Measurements from ENCODE around the gene IMPACT. TPM values are rescaled to one million over a fixed set of nuclear protein-coding genes. Genes with fewer than 3 reads are reported as not detected.

IMPACT gene
- total RNA-seq, 2 experiments from 2014 or later: 7.0 to 8.7 TPM

GRCh38 chr18:24398540-24398939, 27.9 kb upstream of the IMPACT start:
- DNase-seq: no peak
- Mint-ChIP-seq H3K4me3 (peak overlapping the region; percentile 74), H3K4me1 (ENCODE audit: low read depth) (peaks cover 14% of the 10 kb centered on the region), H3K36me3 (ENCODE audit: low read depth) (no peaks in the 10 kb centered on the region), H3K27me3 (ENCODE audit: low read depth) (peaks cover 22% of the 10 kb centered on the region), H3K27ac (no peak overlapping the region), H3K9me3 (ENCODE audit: insufficient read depth) (no peaks in the 10 kb centered on the region)
- ATAC-seq: no peak
- ChIA-PET CTCF (interaction anchor here (1.1 kb wide), 1 partner anchor 39 kb away, joined by 3 read pairs; no protein-coding TSS in a partner anchor), POLR2A (no interaction called here)

GRCh38 chr18:24400587-24400986, 25.9 kb upstream of the IMPACT start:
- ATAC-seq (no peak), DNase-seq (no peak)
- Mint-ChIP-seq H3K4me3 (no peak overlapping the region), H3K27me3 (ENCODE audit: low read depth) (peaks cover 25% of the 10 kb centered on the region), H3K36me3 (ENCODE audit: low read depth) (no peaks in the 10 kb centered on the region), H3K4me1 (ENCODE audit: low read depth) (peaks cover 12% of the 10 kb centered on the region), H3K27ac (no peak overlapping the region), H3K9me3 (ENCODE audit: insufficient read depth) (no peaks in the 10 kb centered on the region)
- ChIA-PET CTCF (interaction anchor here (1.0 kb wide), 1 partner anchor 40 kb away, joined by 5 read pairs; no protein-coding TSS in a partner anchor), POLR2A (no interaction called here)

- CTCF ChIA-PET: no interaction called here
- H3K27me3 Mint-ChIP-seq (ENCODE audit: low read depth): peaks cover 25% of the 10 kb centered on the region
- peaks cover 7% of the 10 kb centered on the region for H3K4me1 Mint-ChIP-seq (ENCODE audit: low read depth)
- no peak overlapping the region for H3K27ac Mint-ChIP-seq
- H3K36me3 Mint-ChIP-seq (ENCODE audit: low read depth): no peaks in the 10 kb centered on the region
- POLR2A ChIA-PET: no interaction called here
- no peak overlapping the region for H3K4me3 Mint-ChIP-seq
- H3K9me3 Mint-ChIP-seq (ENCODE audit: insufficient read depth): no peaks in the 10 kb centered on the region
- DNase-seq (no peak), ATAC-seq (no peak)
Measured at GRCh38 chr18:24402209-24402785, 24.2 kb upstream of the IMPACT start.

- POLR2A ChIA-PET: no interaction called here
- H3K9me3 Mint-ChIP-seq (ENCODE audit: insufficient read depth): no peaks in the 10 kb centered on the region
- peaks cover 25% of the 10 kb centered on the region for H3K27me3 Mint-ChIP-seq (ENCODE audit: low read depth)
Measured at GRCh38 chr18:24403076-24403475, 23.4 kb upstream of the IMPACT start.

GRCh38 chr18:24404591-24404990, 21.9 kb upstream of the IMPACT start:
- Mint-ChIP-seq H3K4me3 (no peak overlapping the region), H3K4me1 (ENCODE audit: low read depth) (no peaks in the 10 kb centered on the region), H3K36me3 (ENCODE audit: low read depth) (no peaks in the 10 kb centered on the region), H3K9me3 (ENCODE audit: insufficient read depth) (no peaks in the 10 kb centered on the region), H3K27ac (no peak overlapping the region), H3K27me3 (ENCODE audit: low read depth) (peaks cover 28% of the 10 kb centered on the region)
- ATAC-seq (no peak), DNase-seq (no peak)
- POLR2A ChIA-PET: no interaction called here
- CTCF ChIA-PET: interaction anchor here (1.1 kb wide), 1 partner anchor 45 kb away, joined by 3 read pairs; no protein-coding TSS in a partner anchor

More at GRCh38 chr18:24403076-24403475, 23.4 kb upstream of the IMPACT start:
- Mint-ChIP-seq H3K4me1 (ENCODE audit: low read depth) (peaks cover 5% of the 10 kb centered on the region), H3K4me3 (no peak overlapping the region), H3K36me3 (ENCODE audit: low read depth) (no peaks in the 10 kb centered on the region), H3K27ac (no peak overlapping the region)
- CTCF ChIA-PET: no interaction called here
- no peak for ATAC-seq
- DNase-seq: no peak

GRCh38 chr18:24408496-24408895, 18.0 kb upstream of the IMPACT start:
- Mint-ChIP-seq H3K9me3 (ENCODE audit: insufficient read depth) (no peaks in the 10 kb centered on the region), H3K27ac (no peak overlapping the region), H3K36me3 (ENCODE audit: low read depth) (no peaks in the 10 kb centered on the region), H3K4me3 (no peak overlapping the region), H3K27me3 (ENCODE audit: low read depth) (peaks cover 29% of the 10 kb centered on the region), H3K4me1 (ENCODE audit: low read depth) (no peaks in the 10 kb centered on the region)
- ATAC-seq: no peak
- DNase-seq: no peak
- ChIA-PET POLR2A (no interaction called here), CTCF (interaction anchor here (0.6 to 1.4 kb wide), 2 partner anchors 20 to 42 kb away, joined by 3 read pairs; no protein-coding TSS in a partner anchor)

- no peaks in the 10 kb centered on the region for H3K36me3 Mint-ChIP-seq (ENCODE audit: low read depth)
- POLR2A ChIA-PET: no interaction called here
- no peak for DNase-seq
Measured at GRCh38 chr18:24413148-24413547, 13.3 kb upstream of the IMPACT start.

GRCh38 chr18:24414349-24415003, 12.0 kb upstream of the IMPACT start:
- Mint-ChIP-seq H3K27me3 (ENCODE audit: low read depth) (peaks cover 17% of the 10 kb centered on the region), H3K27ac (no peak overlapping the region), H3K36me3 (ENCODE audit: low read depth) (no peaks in the 10 kb centered on the region), H3K9me3 (ENCODE audit: insufficient read depth) (no peaks in the 10 kb centered on the region), H3K4me1 (ENCODE audit: low read depth) (no peaks in the 10 kb centered on the region), H3K4me3 (no peak overlapping the region)
- ChIA-PET CTCF (interaction anchor here (1.3 kb wide), 1 partner anchor 75 kb away, joined by 4 read pairs; no protein-coding TSS in a partner anchor), POLR2A (interaction anchor here (0.6 kb wide), 1 partner anchor 236 kb away, joined by 3 read pairs; no protein-coding TSS in a partner anchor)
- ATAC-seq (no peak), DNase-seq (no peak)

More at GRCh38 chr18:24413148-24413547, 13.3 kb upstream of the IMPACT start:
- Mint-ChIP-seq H3K27ac (no peak overlapping the region), H3K4me1 (ENCODE audit: low read depth) (no peaks in the 10 kb centered on the region), H3K4me3 (no peak overlapping the region), H3K9me3 (ENCODE audit: insufficient read depth) (no peaks in the 10 kb centered on the region), H3K27me3 (ENCODE audit: low read depth) (peaks cover 19% of the 10 kb centered on the region)
- no peak for ATAC-seq
- CTCF ChIA-PET: no interaction called here

- no peaks in the 10 kb centered on the region for H3K9me3 Mint-ChIP-seq (ENCODE audit: insufficient read depth)
- ChIA-PET CTCF (no interaction called here), POLR2A (interaction anchor here (0.6 kb wide), 1 partner anchor 344 kb away, joined by 4 read pairs; no protein-coding TSS in a partner anchor)
- H3K27me3 Mint-ChIP-seq (ENCODE audit: low read depth): peaks cover 21% of the 10 kb centered on the region
- no peak for DNase-seq
- no peaks in the 10 kb centered on the region for H3K4me1 Mint-ChIP-seq (ENCODE audit: low read depth)
- no peak overlapping the region for H3K4me3 Mint-ChIP-seq
- ATAC-seq: no peak
- no peak overlapping the region for H3K27ac Mint-ChIP-seq
- H3K36me3 Mint-ChIP-seq (ENCODE audit: low read depth): no peaks in the 10 kb centered on the region
Measured at GRCh38 chr18:24417480-24417879, 9.0 kb upstream of the IMPACT start.

GRCh38 chr18:24420551-24420950, 5.9 kb upstream of the IMPACT start:
- CTCF ChIA-PET: interaction anchor here (1.7 kb wide), 1 partner anchor 68 kb away, joined by 5 read pairs; no protein-coding TSS in a partner anchor
- peaks cover 36% of the 10 kb centered on the region for H3K27me3 Mint-ChIP-seq (ENCODE audit: low read depth)
- H3K27ac Mint-ChIP-seq: no peak overlapping the region

GRCh38 chr18:24421831-24422230, 4.6 kb upstream of the IMPACT start:
- Mint-ChIP-seq H3K4me1 (ENCODE audit: low read depth) (peaks cover 9% of the 10 kb centered on the region), H3K9me3 (ENCODE audit: insufficient read depth) (peaks cover 10% of the 10 kb centered on the region), H3K27me3 (ENCODE audit: low read depth) (peaks cover 33% of the 10 kb centered on the region), H3K4me3 (no peak overlapping the region), H3K27ac (no peak overlapping the region), H3K36me3 (ENCODE audit: low read depth) (peaks cover 10% of the 10 kb centered on the region)
- DNase-seq: no peak
- no peak for ATAC-seq
- ChIA-PET CTCF (interaction anchor here (1.1 to 1.7 kb wide), 2 partner anchors 12 to 67 kb away, joined by 4 to 5 read pairs; no protein-coding TSS in a partner anchor), POLR2A (no interaction called here)

More at GRCh38 chr18:24420551-24420950, 5.9 kb upstream of the IMPACT start:
- peaks cover under 1% of the 10 kb centered on the region for H3K4me1 Mint-ChIP-seq (ENCODE audit: low read depth)
- ATAC-seq (no peak), DNase-seq (no peak)
- H3K36me3 Mint-ChIP-seq (ENCODE audit: low read depth): peaks cover 1% of the 10 kb centered on the region
- POLR2A ChIA-PET: no interaction called here
- H3K9me3 Mint-ChIP-seq (ENCODE audit: insufficient read depth): peaks cover 2% of the 10 kb centered on the region
- H3K4me3 Mint-ChIP-seq: no peak overlapping the region

- POLR2A ChIA-PET: interaction anchor here (0.6 to 1.6 kb wide), 2 partner anchors 8 to 20 kb away, joined by 4 read pairs; no protein-coding TSS in a partner anchor
- H3K36me3 Mint-ChIP-seq (ENCODE audit: low read depth): peaks cover 21% of the 10 kb centered on the region
- peaks cover 14% of the 10 kb centered on the region for H3K9me3 Mint-ChIP-seq (ENCODE audit: insufficient read depth)
- H3K4me3 Mint-ChIP-seq: peak overlapping the region; percentile 74
- H3K27ac Mint-ChIP-seq: peak overlapping the region; percentile 73
- no peak for DNase-seq
- CTCF ChIA-PET: interaction anchor here (0.6 kb wide), 1 partner anchor 63 kb away, joined by 3 read pairs; no protein-coding TSS in a partner anchor
- peaks cover 21% of the 10 kb centered on the region for H3K27me3 Mint-ChIP-seq (ENCODE audit: low read depth)
- no peak for ATAC-seq
- peaks cover 21% of the 10 kb centered on the region for H3K4me1 Mint-ChIP-seq (ENCODE audit: low read depth)
Measured at GRCh38 chr18:24426073-24426397, 435 bp upstream of the IMPACT start.
